G401 (cell line): ENCODE measurements around the gene VEGFB. TPM values are rescaled to one million over a fixed set of nuclear protein-coding genes. Genes with fewer than 3 reads are reported as not detected.
A peak's percentile ranks its signal among the peaks of the same experiment; 100 is the strongest.

Experiments used
- DNase-seq: peaks from one replicate; pipeline ENCODE4 v3.0.0-alpha.2; 2015; ENCODE audit warnings: low spot score
- in situ Hi-C: cut with HindIII; loops from 2 replicates; pipeline ENCODE4 v1.10.0; 2016; ENCODE audit warnings: low sequenced_read_pairs, mixed read lengths
- total RNA-seq: library from RNA; depleted of rRNA; stranded (reverse); fragments of >200 nt; shearing (Covaris generic); gene quantifications from 2 replicates; pipeline ENCODE4 v1.2.3, GENCODE V29; 2014

Gene VEGFB
- total RNA-seq, 1 experiment from 2014 or later = 14.6 TPM

DNA sequence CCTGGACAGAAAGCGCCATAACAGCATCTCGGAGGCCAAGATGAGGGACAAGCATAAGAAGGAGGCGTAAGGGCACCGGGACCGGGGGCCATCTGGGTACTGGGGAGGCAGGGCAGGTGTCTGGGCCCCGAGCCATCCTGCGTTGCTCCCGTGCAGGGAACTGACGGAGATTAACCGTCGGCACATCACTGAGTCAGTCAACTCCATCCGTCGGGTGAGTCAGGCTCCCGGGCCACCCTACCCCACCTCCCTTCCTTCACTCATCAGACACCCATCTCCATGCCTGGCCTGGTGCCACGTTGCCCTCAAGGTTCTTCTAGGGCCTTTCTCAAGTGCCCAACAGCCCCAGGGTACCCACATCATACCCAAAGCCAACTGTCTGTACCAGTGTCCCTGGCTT lies 32.0 kb downstream of the VEGFB start:
- DNase-seq = no peak
- in situ Hi-C loops = no loop called here

DNA sequence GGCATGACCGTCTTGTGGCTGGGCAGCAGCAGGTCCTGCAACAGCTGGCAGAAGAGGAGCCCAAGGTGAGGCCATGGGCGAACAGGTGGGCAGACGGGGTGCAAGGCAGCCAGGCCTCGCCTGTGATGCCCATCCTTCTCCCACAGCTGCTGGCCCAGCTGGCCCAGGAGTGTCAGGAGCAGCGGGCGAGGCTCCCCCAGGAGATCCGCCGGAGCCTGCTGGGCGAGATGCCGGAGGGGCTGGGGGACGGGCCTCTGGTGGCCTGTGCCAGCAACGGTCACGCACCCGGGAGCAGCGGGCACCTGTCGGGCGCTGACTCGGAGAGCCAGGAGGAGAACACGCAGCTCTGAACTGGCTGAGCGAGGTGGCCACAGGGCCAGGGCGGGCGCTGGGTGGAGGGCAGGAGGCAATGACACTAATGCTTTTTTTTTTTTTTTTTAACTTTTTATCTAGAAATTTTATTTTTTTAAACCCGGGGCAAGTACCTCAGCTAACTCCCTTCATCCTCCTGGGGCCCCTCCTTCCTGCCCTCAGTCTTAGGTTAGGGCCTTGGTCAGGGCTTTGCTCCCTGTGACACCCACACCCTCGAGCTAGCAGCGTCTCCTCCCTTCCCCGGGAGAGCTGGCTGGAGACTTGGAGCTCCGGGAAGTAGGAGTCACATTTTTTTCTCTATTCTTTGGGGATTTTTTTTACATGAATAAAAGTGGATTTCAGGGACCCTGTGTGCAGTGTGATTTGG lies 33.0 kb downstream of the VEGFB start:
- in situ Hi-C loops = no loop called here
- DNase-seq = no peak

- in situ Hi-C loops = no loop called here
Measured at GRCh38 chr11:64268025-64268892, 33.9 kb downstream of the VEGFB start.

GRCh38 chr11:64268893-64269539 lies 34.6 kb downstream of the VEGFB start:
- DNase-seq = peak; percentile 65
- in situ Hi-C loops = no loop called here

More at GRCh38 chr11:64268025-64268892, 33.9 kb downstream of the VEGFB start:
- DNase-seq = no peak

GRCh38 chr11:64269540-64270220 lies 35.3 kb downstream of the VEGFB start:
- DNase-seq = peak; percentile 100
- in situ Hi-C loops = loop anchor here (10.0 kb wide), 1 partner anchor 65 kb away; the partner anchor contains the start of gene FERMT3

DNA sequence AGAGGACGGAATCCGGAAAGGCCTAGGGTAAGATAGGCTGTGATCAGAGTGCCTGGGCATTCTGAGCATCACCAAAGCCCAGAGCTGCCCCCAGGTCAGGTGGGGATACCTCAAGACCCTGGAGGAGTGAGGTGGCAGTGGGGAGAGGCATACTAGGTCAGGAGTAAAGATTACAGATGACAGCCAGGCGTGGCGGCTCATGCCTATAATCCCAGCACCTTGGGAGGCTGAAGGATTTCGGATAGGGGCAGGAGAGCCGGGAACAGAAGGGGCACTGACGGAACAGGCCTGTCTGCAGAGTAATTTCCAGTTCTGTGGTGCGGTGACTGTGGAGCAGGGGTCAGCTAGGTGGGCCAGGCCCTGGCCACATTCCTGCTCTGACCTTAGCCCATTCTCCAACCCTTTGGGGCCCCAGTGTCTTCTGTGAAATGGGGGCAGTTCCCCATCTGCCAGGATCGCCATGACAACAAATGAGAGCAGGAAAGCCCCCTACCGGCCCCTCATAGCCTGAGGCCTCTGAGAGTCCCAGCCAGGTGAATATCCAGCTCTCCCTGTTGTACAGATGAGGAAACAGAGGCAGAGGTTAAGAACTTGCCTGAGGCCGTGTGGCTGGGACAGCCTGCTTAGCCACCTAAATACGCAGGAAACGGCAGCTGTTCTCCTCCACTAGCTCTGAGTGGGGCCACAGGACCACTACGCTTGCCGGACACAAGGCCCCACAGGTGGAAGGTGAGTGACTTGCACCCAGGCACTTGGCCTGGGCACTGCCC lies 40.8 kb downstream of the VEGFB start:
- in situ Hi-C loops = loop anchor here (10.0 kb wide), 1 partner anchor 70 kb away; the partner anchor contains the start of gene FERMT3
- DNase-seq = no peak

GRCh38 chr11:64275841-64276240 lies 41.5 kb downstream of the VEGFB start:
- in situ Hi-C loops = loop anchor here (10.0 kb wide), 1 partner anchor 71 kb away; the partner anchor contains the start of gene FERMT3
- no peak for DNase-seq

DNA sequence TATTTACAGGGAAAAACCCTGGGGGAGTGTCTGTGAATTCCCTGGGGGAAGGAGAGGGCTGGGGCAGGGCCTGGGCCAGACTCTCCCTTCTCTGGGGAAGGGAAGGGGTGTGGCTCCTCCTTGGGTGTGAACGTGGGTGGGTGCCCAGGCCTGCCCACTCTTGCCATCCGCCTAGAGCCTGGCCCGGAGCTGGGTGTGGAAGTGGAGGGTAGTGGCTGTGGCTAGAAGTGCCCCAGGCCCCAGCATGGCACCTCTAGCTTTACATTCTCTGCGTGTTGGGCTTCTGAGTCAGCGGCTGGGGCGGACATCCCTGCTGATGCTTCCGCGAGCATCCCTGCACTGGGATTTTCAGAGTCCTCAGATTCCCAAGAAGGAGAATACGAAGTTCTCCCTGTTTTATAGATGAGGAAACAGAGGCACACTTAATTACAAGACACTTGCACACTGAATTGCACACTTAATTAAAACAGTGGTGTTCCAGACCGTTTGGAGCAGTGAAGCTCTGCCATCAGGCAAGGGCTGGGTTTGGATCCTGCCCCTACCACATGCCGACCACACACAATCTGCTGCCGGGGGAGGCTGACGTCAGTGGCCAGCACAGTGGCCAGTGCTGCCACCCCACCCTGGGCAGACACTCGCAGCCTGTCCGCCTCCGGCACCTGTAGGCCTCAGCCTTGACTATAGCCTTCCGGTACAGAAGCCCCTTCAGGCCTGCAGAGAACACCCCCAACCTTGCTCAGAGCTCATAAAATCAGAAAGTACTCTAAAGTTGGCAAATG lies 42.5 kb downstream of the VEGFB start:
- in situ Hi-C loops = loop anchor here (10.0 kb wide), 1 partner anchor 72 kb away; the partner anchor contains the start of gene FERMT3
- peak; percentile 68 for DNase-seq

- in situ Hi-C loops = loop anchor here (10.0 kb wide), 1 partner anchor 74 kb away; the partner anchor contains the start of gene FERMT3
- DNase-seq = no peak
Measured at GRCh38 chr11:64278576-64279190, 44.3 kb downstream of the VEGFB start.

- no peak for DNase-seq
- in situ Hi-C loops = no loop called here
Measured at GRCh38 chr11:64281957-64282770, 47.8 kb downstream of the VEGFB start.

DNA sequence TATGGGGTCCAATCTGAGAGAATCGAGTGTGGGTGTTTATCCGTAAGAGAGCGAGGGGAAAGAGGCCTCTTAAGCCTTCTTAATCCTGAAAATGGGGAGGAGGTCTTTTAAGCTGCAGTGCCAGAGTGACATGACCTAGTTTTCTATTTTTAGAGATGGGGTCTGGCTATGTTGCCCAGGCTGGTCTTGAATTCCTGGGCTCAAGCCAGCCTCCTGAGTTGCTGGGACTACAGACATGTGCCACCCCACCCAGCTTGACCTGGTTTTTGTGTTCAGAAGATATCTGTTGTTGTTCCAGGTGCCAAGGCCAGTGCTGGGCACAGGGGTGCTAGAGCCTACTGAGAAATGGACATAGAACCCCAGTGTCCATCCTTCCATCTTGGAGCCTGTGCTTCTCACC lies 48.7 kb downstream of the VEGFB start:
- DNase-seq = no peak
- in situ Hi-C loops = no loop called here

DNA sequence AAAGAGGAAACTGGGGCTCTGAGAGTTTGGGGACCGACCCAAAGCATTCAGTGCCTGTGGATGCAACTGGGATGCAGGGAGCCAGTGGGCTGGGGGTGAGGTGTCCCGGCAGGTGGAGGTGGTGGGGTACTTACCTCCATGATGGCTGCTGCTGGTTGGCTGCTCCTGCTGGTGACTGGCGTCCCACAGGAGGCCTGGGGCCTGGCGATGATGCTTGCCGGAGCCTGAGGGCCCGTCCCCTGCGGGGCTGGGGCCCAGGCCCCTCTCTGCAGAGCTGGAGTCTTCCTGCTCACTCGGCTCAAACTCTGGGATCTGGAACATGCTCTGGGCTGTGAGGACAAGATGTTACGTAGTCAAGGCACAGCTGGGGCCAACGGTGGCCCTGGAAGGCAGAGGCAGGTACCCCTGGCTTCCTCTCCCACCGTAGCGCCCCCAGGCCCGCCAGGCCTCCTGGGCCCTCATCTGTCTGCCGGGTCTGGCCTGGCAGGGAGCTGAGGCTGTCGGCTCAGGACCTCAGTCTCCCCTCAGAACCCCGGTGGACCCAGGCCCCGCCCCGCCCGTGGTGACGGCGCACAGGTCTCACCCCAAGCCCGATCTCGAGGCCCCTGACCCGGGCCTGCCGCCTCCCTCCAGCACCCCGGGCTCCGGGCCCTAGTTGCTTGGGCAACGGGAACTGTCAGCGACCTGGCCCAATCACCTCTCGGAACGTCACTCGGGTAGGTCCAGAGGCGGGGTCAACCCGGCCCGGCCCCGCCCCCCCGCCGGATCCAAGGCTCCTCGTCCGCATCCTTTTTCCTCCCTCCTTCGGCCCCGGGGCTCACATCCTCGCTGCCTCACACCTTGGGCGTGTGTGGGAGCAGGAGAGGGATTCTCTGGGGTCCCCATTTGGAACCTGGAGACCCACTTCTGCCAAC lies 49.9 kb downstream of the VEGFB start, which contains the start of gene BAD:
BAD (minus strand) TSS at position 618 of the 914 bp plus-strand sequence; CDS start at position 321, 297 bp downstream.
- DNase-seq = peak; percentile 97
- in situ Hi-C loops = no loop called here

- in situ Hi-C loops = no loop called here
- DNase-seq = peak; percentile 82
Measured at GRCh38 chr11:64284962-64285884, 50.8 kb downstream of the VEGFB start, which contains the start of gene GPR137. GPR137 (plus strand) TSS chr11:64285848; CDS start chr11:64286525, 677 bp downstream.
